Progenitor cell of endocrine pancreas (in vitro differentiated cells): Measurements from ENCODE around the gene UTS2B. TPM values are rescaled to one million over a fixed set of nuclear protein-coding genes. Genes with fewer than 3 reads are reported as not detected.

Experiments used
- DNase-seq: peaks from one replicate; pipeline ENCODE4 v3.0.0; 2021; ENCODE audit warnings: low spot score; ENCODE audit not compliant: unreplicated experiment
- H3K27ac Mint-ChIP-seq: 2 replicates; pipeline ENCODE4 v1.8.0; 2021; ENCODE audit warnings: mild to moderate bottlenecking, moderate library complexity, mixed read lengths
- H3K27me3 Mint-ChIP-seq: 2 replicates; pipeline ENCODE4 v1.8.0; 2021; ENCODE audit warnings: mixed read lengths
- H3K36me3 Mint-ChIP-seq: 2 replicates; pipeline ENCODE4 v1.8.0; 2022; ENCODE audit warnings: mixed read lengths; ENCODE audit not compliant: insufficient read depth
- H3K4me1 Mint-ChIP-seq: 2 replicates; pipeline ENCODE4 v1.8.0; 2021; ENCODE audit warnings: low read depth, mixed read lengths
- H3K4me3 Mint-ChIP-seq: 2 replicates; pipeline ENCODE4 v1.8.0; 2021; ENCODE audit warnings: low read depth, mild to moderate bottlenecking, moderate library complexity, mixed read lengths
- H3K9me3 Mint-ChIP-seq: 2 replicates; pipeline ENCODE4 v1.8.0; 2021; ENCODE audit warnings: low read depth, mixed read lengths
- CTCF ChIP-seq: fragments of 200-600 bp; sonication (generic); IDR thresholded peaks from one replicate; pipeline ENCODE4 v1.5.0; 2021; ENCODE audit warnings: antibody characterized with exemption, mild to moderate bottlenecking; ENCODE audit not compliant: unreplicated experiment
- long read RNA-seq: library from polyadenylated mRNA; unstranded; transcript quantifications from one replicate; pipeline ENCODE4 v2.0.0, GENCODE V29; 2020
- total RNA-seq: library from RNA; stranded (reverse); gene quantifications from 2 replicates; pipeline ENCODE4 v1.2.1, GENCODE V29; 2021

UTS2B gene, protein sequence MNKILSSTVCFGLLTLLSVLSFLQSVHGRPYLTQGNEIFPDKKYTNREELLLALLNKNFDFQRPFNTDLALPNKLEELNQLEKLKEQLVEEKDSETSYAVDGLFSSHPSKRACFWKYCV
- total RNA-seq: 0.62 TPM in 1 of 2 replicates, not detected in the other
- long read RNA-seq, partial matches to known transcripts: 0 of 1 reads
- long read RNA-seq, other reads (novel, unspliced or antisense): 1 of 1 reads

DNA sequence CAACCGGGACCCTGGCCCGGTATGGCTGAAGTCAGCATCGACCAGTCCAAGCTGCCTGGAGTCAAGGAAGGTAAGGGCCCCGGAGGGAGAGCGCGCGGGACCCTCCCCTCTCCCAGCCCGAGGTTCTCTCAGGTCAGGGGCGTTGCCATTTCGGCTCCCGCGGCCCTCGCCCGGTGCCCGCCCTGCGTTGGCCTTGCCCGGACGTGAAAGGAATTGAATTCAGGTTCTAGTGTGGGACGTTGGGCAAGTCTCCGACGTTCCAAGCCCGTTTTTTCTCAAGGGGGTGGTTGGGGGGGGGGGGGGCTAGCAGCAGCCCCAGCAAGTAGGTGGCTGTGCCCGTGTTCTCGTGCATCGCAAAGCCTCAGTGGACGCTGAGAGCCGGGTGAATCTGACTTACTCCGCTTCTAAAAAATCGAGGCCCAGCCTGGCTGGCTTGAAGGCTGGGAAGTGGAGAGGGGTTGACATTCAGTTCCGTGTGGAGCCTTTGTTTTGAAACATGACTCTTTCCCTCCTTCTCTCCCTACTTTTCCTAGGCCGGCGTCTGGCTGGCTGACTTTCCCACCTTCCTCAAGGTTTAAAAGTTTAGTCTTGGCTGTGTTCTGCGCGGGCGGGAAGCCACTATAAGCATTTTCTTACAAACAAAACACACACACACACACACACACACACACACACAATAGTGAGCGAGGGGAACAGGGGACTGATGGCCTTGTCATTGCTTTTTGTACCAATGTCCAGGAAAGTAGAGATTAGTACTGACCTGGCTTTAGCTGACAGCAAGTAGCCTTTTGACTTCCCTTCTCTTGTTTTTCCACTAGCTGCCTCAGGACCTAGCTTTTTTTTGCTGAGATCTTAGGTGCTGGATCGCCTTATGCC is at the start of gene UTS2B:
Gene UTS2B, minus strand, starts transcription at position 873 of the 876 bp plus-strand sequence. CDS start 48,337 bp downstream, outside the sequence.
- peak; percentile 12 for DNase-seq
- Mint-ChIP-seq H3K4me1 (peaks cover 37% of the 10 kb centered on the region), H3K27me3 (no peaks in the 10 kb centered on the region), H3K36me3 (no peaks in the 10 kb centered on the region), H3K27ac (peak within 1 kb of the TSS; percentile 99), H3K4me3 (peak within 1 kb of the TSS; percentile 86), H3K9me3 (no peaks in the 10 kb centered on the region)
- TF ChIP-seq CTCF: no peak

- H3K4me1 Mint-ChIP-seq: peaks cover 4% of the 10 kb centered on the region
- H3K27ac Mint-ChIP-seq: no peak overlapping the region
- H3K4me3 Mint-ChIP-seq: no peak overlapping the region
- H3K36me3 Mint-ChIP-seq: peaks cover 22% of the 10 kb centered on the region
- no peaks in the 10 kb centered on the region for H3K9me3 Mint-ChIP-seq
- no peak for DNase-seq
- TF ChIP-seq CTCF: no peak
- no peaks in the 10 kb centered on the region for H3K27me3 Mint-ChIP-seq
Observed at GRCh38 chr3:191380001-191380400, 49.7 kb upstream of the UTS2B start.

- no peak overlapping the region for H3K27ac Mint-ChIP-seq
- no peak for TF ChIP-seq CTCF
- no peak for DNase-seq
- peaks cover 4% of the 10 kb centered on the region for H3K4me1 Mint-ChIP-seq
- peaks cover 19% of the 10 kb centered on the region for H3K36me3 Mint-ChIP-seq
- H3K4me3 Mint-ChIP-seq: no peak overlapping the region
- H3K9me3 Mint-ChIP-seq: no peaks in the 10 kb centered on the region
- no peaks in the 10 kb centered on the region for H3K27me3 Mint-ChIP-seq
Observed at GRCh38 chr3:191379446-191379845, 49.1 kb upstream of the UTS2B start.

GRCh38 chr3:191378142-191378812 is 48.0 kb upstream of the UTS2B start:
- Mint-ChIP-seq H3K36me3 (peaks cover 16% of the 10 kb centered on the region), H3K27ac (peak overlapping the region; percentile 77), H3K4me3 (no peak overlapping the region), H3K9me3 (no peaks in the 10 kb centered on the region), H3K4me1 (peaks cover 4% of the 10 kb centered on the region), H3K27me3 (no peaks in the 10 kb centered on the region)
- no peak for TF ChIP-seq CTCF
- no peak for DNase-seq

DNA sequence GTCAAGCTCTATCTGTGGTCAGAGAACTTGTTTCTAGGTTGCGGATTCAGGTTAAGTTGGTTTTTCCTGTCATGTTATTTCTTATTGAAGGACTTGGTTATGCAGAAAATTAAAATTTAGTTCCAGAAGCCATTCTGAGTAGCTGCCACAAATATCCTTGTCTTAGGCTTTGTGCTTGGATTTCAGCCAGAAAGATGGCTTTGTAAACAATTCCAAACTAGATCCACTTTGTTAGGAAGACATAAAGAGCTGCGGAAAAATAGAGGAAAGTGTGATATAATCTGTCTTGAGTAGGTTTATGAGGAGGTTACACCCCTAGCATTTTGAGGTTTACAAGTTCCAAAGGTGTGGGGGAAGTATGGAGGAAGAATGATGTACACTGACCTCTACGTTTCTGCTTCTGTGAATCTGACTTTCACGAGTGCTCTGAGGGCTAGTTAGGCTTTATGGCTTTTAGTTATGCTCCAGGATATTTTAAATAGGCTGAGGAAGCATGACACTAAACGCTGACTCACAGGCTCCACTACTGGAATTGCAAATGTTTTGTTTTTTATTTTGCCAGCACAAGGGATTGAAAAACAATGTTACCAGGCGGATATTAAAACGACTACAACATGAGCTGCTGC is 46.3 kb upstream of the UTS2B start:
- Mint-ChIP-seq H3K36me3 (peaks cover 14% of the 10 kb centered on the region), H3K27me3 (no peaks in the 10 kb centered on the region), H3K9me3 (no peaks in the 10 kb centered on the region), H3K4me1 (peaks cover 4% of the 10 kb centered on the region), H3K4me3 (no peak overlapping the region), H3K27ac (no peak overlapping the region)
- DNase-seq: no peak
- no peak for TF ChIP-seq CTCF
